Measurements from ENCODE around the gene JPH3.

JPH3 gene

GRCh38 chr16:87685405-87685755 lies 83.1 kb downstream of the JPH3 start:
- ChIA-PET POLR2A (no interaction called here), CTCF (no interaction called here)
- no peak for TF ChIP-seq TARDBP (IDR thresholded peaks at IDR 0.05)
- no peak for TF ChIP-seq FOXA1 (IDR thresholded peaks at IDR 0.05)
- TF ChIP-seq SP1 (IDR thresholded peaks at IDR 0.05), result no peak
- no peak for TF ChIP-seq BHLHE40 (IDR thresholded peaks at IDR 0.05; ENCODE audit: borderline replicate concordance)
- no peak for TF ChIP-seq ZNF384 (IDR thresholded peaks at IDR 0.05)
- no peak for TF ChIP-seq HDGF (IDR thresholded peaks at IDR 0.05; ENCODE audit: borderline replicate concordance)
- TF ChIP-seq ELF4 (IDR thresholded peaks at IDR 0.05), result no peak
- TF ChIP-seq, protein P1, sequence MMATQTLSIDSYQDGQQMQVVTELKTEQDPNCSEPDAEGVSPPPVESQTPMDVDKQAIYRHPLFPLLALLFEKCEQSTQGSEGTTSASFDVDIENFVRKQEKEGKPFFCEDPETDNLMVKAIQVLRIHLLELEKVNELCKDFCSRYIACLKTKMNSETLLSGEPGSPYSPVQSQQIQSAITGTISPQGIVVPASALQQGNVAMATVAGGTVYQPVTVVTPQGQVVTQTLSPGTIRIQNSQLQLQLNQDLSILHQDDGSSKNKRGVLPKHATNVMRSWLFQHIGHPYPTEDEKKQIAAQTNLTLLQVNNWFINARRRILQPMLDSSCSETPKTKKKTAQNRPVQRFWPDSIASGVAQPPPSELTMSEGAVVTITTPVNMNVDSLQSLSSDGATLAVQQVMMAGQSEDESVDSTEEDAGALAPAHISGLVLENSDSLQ (IDR thresholded peaks at IDR 0.05), result no peak
- TF ChIP-seq SUZ12 (IDR thresholded peaks at IDR 0.05), result no peak
- TF ChIP-seq LEF1 (IDR thresholded peaks at IDR 0.05; ENCODE audit: borderline replicate concordance), result no peak
- no peak for TF ChIP-seq FOXK2 (IDR thresholded peaks at IDR 0.05)
- no peak for TF ChIP-seq FOXM1 (IDR thresholded peaks at IDR 0.05; ENCODE audit: borderline replicate concordance)
- TF ChIP-seq ARNT (IDR thresholded peaks at IDR 0.05), result no peak
- no peak for TF ChIP-seq L3MBTL2 (conservative IDR thresholded peaks at IDR 0.05)
- TF ChIP-seq NFRKB (IDR thresholded peaks at IDR 0.05), result no peak
- no peak for TF ChIP-seq CTBP1 (IDR thresholded peaks at IDR 0.05; ENCODE audit: borderline replicate concordance)
- DNase-seq (ENCODE audit: extremely low spot score), result no peak

- ChIA-PET POLR2A (no interaction called here), CTCF (no interaction called here)
- no peak for TF ChIP-seq ZNF384 (IDR thresholded peaks at IDR 0.05)
- no peak for TF ChIP-seq TARDBP (IDR thresholded peaks at IDR 0.05)
- TF ChIP-seq, protein P1 (IDR thresholded peaks at IDR 0.05), result no peak
- TF ChIP-seq FOXK2 (IDR thresholded peaks at IDR 0.05), result no peak
- no peak for TF ChIP-seq CTBP1 (IDR thresholded peaks at IDR 0.05; ENCODE audit: borderline replicate concordance)
- TF ChIP-seq BHLHE40 (IDR thresholded peaks at IDR 0.05; ENCODE audit: borderline replicate concordance), result no peak
- TF ChIP-seq HDGF (IDR thresholded peaks at IDR 0.05; ENCODE audit: borderline replicate concordance), result no peak
- TF ChIP-seq SP1 (IDR thresholded peaks at IDR 0.05), result no peak
- no peak for TF ChIP-seq FOXM1 (IDR thresholded peaks at IDR 0.05; ENCODE audit: borderline replicate concordance)
- no peak for TF ChIP-seq L3MBTL2 (conservative IDR thresholded peaks at IDR 0.05)
- TF ChIP-seq ARNT (IDR thresholded peaks at IDR 0.05), result no peak
- TF ChIP-seq LEF1 (IDR thresholded peaks at IDR 0.05; ENCODE audit: borderline replicate concordance), result no peak
- no peak for TF ChIP-seq ELF4 (IDR thresholded peaks at IDR 0.05)
- no peak for TF ChIP-seq SUZ12 (IDR thresholded peaks at IDR 0.05)
- no peak for DNase-seq (ENCODE audit: extremely low spot score)
Measured at GRCh38 chr16:87685766-87686165, 83.5 kb downstream of the JPH3 start.

GRCh38 chr16:87686697-87687096 lies 84.4 kb downstream of the JPH3 start:
- no peak for DNase-seq (ENCODE audit: extremely low spot score)
- POLR2A ChIA-PET, result no interaction called here
- TF ChIP-seq HDGF (IDR thresholded peaks at IDR 0.05; ENCODE audit: borderline replicate concordance), result no peak
- TF ChIP-seq, protein P1 (IDR thresholded peaks at IDR 0.05), result no peak
- CTCF ChIA-PET, result no interaction called here

- TF ChIP-seq ZNF384 (IDR thresholded peaks at IDR 0.05) (no peak), BHLHE40 (IDR thresholded peaks at IDR 0.05; ENCODE audit: borderline replicate concordance) (no peak), ELF4 (IDR thresholded peaks at IDR 0.05) (no peak), HDGF (IDR thresholded peaks at IDR 0.05; ENCODE audit: borderline replicate concordance) (no peak)
- no peak for DNase-seq (ENCODE audit: extremely low spot score)
- CTCF ChIA-PET, result no interaction called here
- POLR2A ChIA-PET, result no interaction called here
Measured at GRCh38 chr16:87687126-87687910, 85.0 kb downstream of the JPH3 start.

DNA sequence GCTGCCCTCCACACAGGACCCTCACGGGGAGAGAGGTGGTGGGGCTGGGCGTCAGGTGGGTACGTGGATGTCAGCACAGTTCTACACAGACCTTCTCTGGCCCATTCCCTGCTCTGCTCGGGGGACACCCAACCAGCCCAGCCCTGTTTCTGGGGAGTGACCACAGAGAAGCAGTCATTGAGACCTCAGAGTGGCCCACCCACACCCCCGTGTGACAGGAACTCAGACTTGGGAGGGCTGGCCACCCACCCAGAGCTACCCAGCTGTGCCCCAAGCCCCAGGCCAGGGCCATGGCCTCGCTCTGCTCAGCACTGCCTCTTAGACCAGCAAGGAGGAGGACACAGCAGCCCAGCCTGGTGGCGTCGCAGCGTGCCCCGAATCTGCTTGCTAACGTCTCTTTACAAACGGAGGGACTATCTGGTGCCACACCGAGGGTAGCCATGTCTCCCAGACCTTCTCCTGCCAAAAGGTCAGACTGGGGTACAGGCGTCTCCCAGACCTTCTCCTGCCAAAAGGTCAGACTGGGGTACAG lies 85.8 kb downstream of the JPH3 start:
- TF ChIP-seq L3MBTL2 (conservative IDR thresholded peaks at IDR 0.05) (no peak), NFRKB (IDR thresholded peaks at IDR 0.05) (no peak), FOXM1 (IDR thresholded peaks at IDR 0.05; ENCODE audit: borderline replicate concordance) (no peak), HDGF (IDR thresholded peaks at IDR 0.05; ENCODE audit: borderline replicate concordance) (no peak), BHLHE40 (IDR thresholded peaks at IDR 0.05; ENCODE audit: borderline replicate concordance) (no peak), ZNF384 (IDR thresholded peaks at IDR 0.05) (no peak)
- ChIA-PET POLR2A (no interaction called here), CTCF (no interaction called here)
- DNase-seq (ENCODE audit: extremely low spot score), result no peak

DNA sequence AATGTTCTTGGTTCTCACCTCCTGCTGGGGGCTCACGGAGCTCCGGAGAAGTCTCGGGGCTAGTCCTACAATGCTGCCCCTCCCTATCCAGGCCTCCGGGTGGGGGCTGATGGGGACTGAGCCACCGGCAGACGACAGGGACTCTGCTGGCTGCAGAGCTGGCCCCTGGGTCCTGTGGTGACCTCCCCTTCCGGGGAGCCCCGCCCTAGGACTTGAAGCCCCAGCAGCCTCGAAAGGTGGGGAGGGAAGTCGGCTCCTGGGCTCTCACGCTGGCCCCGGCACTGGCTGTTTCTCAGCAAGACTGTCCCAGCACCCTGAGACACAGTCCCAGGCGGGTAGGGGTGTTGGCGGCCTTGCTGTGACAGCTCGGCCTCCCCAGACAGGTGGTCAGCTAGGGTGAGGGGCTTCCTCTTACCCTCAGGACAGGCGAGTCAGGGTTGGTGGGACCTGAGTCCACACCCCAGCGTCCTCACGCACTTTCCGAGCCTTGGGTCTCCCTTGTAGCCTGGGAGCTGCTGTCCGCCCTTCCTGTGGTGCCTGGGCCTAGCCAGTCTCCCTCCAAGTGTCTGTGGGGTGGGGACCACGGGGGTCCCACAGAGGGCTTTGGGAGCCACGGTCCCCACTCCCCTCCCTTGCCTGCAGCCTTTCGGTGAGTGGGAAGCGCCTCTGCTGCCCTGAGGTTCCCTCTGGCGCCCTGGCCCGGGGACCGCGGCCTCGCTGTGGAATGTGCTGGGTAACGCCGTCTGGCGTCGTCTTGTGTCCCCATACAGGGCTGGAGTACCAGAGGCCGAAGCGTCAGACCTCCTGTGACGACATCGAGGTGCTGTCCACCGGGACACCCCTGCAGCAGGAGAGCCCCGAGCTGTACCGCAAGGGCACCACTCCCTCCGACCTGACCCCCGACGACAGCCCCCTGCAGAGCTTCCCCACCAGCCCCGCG lies 86.8 kb downstream of the JPH3 start:
- POLR2A ChIA-PET, result interaction anchor here (1.0 kb wide), 1 partner anchor 76 kb away, joined by 4 read pairs; the partner anchor contains the start of gene KLHDC4
- CTCF ChIA-PET, result interaction anchor here (1.0 kb wide), 1 partner anchor 100 kb away, joined by 3 read pairs; no protein-coding TSS in a partner anchor
- DNase-seq (ENCODE audit: extremely low spot score), result no peak
- TF ChIP-seq SP1 (IDR thresholded peaks at IDR 0.05) (no peak), LEF1 (IDR thresholded peaks at IDR 0.05; ENCODE audit: borderline replicate concordance) (no peak), CTBP1 (IDR thresholded peaks at IDR 0.05; ENCODE audit: borderline replicate concordance) (no peak), TARDBP (IDR thresholded peaks at IDR 0.05) (no peak), BHLHE40 (IDR thresholded peaks at IDR 0.05; ENCODE audit: borderline replicate concordance) (no peak), FOXM1 (IDR thresholded peaks at IDR 0.05; ENCODE audit: borderline replicate concordance) (no peak), ELF4 (IDR thresholded peaks at IDR 0.05) (no peak), SUZ12 (IDR thresholded peaks at IDR 0.05) (no peak), ARNT (IDR thresholded peaks at IDR 0.05) (no peak), NFRKB (IDR thresholded peaks at IDR 0.05) (no peak), L3MBTL2 (conservative IDR thresholded peaks at IDR 0.05) (no peak), HDGF (IDR thresholded peaks at IDR 0.05; ENCODE audit: borderline replicate concordance) (no peak), FOXK2 (IDR thresholded peaks at IDR 0.05) (no peak), ZNF384 (IDR thresholded peaks at IDR 0.05) (no peak), FOXA1 (IDR thresholded peaks at IDR 0.05) (no peak)
- TF ChIP-seq, protein P1 (IDR thresholded peaks at IDR 0.05), result no peak

Measured in HEK293T (cell line).